Stomach (tissue), 9 donors: Measurements from ENCODE around the gene ST8SIA1. TPM values are rescaled to one million over a fixed set of nuclear protein-coding genes. Genes with fewer than 3 reads are reported as not detected.

ENCODE experiments used
- DNase-seq, 2 donors: peaks; one replicate each; pipeline versions ENCODE4 v3.0.0 to v3.0.0-alpha.2; 2013 to 2019
- H3K27ac ChIP-seq, 5 donors: fragments of 200-600 bp in 4 of 5; sonication (generic) in 4 of 5; one replicate each; pipeline ENCODE4 v1.5.1; 2013 to 2019; ENCODE audit warnings: mild to moderate bottlenecking in 1 of 5, moderate library complexity in 1 of 5
- H3K27me3 ChIP-seq, 3 donors: fragments of 200-600 bp; sonication (generic); one replicate each; pipeline ENCODE4 v1.5.1; 2017 to 2019; ENCODE audit warnings: mixed run types in 1 of 3
- H3K36me3 ChIP-seq, 4 donors: fragments of 200-600 bp; sonication (generic); 1 replicate in 3 of 4; 2 replicates in 1 of 4; pipeline ENCODE4 v1.5.1; 2016 to 2019
- H3K4me1 ChIP-seq, 4 donors: fragments of 200-600 bp; sonication (generic); one replicate each; pipeline ENCODE4 v1.5.1; 2016 to 2019
- H3K4me3 ChIP-seq, 4 donors: fragments of 200-600 bp; sonication (generic) in 3 of 4; one replicate each; pipeline ENCODE4 v1.5.1; 2016 to 2019; ENCODE audit warnings: mild to moderate bottlenecking in 1 of 4
- H3K9me3 ChIP-seq, 4 donors: fragments of 200-600 bp; sonication (generic); one replicate each; pipeline ENCODE4 v1.5.1; 2016 to 2019
- CTCF ChIP-seq, 7 experiments: fragments of 450-650 bp in 4 of 7; fragments of 200-600 bp in 3 of 7; sonication (generic) in 3 of 7; IDR thresholded peaks; one replicate each; pipeline ENCODE4 v1.5.1; 2016 to 2019; ENCODE audit warnings: antibody characterized with exemption in 7 of 7, control low read depth in 2 of 7, mild to moderate bottlenecking in 1 of 7
- EP300 ChIP-seq: sonication (generic); formaldehyde crosslinking; IDR thresholded peaks from one replicate; pipeline ENCODE4 v1.6.1; 2017; ENCODE audit warnings: antibody characterized with exemption
- POLR2A ChIP-seq, 4 donors: fragments of 450-650 bp; IDR thresholded peaks; one replicate each; pipeline ENCODE4 v1.6.1; 2016; ENCODE audit warnings: antibody characterized with exemption in 4 of 4, control low read depth in 2 of 4, mild to moderate bottlenecking in 1 of 4, moderate library complexity in 1 of 4
- POLR2AphosphoS5 ChIP-seq, 3 donors: sonication (generic); formaldehyde crosslinking; IDR thresholded peaks; one replicate each; pipeline ENCODE4 v1.6.1; 2016; ENCODE audit warnings: antibody characterized with exemption in 3 of 3
- WGBS, 5 donors: extraction: QIAGEN DNeasy Blood & Tissue Kit in 3 of 5; methylation state at CpG; one replicate each; pipeline versions ENCODE4 v1.1.5 to v1.1.7; 2013 to 2018; 5-methylcytosine and 5-hydroxymethylcytosine counted together
- intact Hi-C: fragments of 100-400 bp; cut with DNase I; formaldehyde crosslinking; loops from one replicate; pipeline ENCODE4 v1.15.1; 2023; ENCODE audit warnings: low total_unique reads
- polyA plus RNA-seq, 3 donors: library from polyadenylated mRNA; stranded (reverse); fragments of 200-250 nt; gene quantifications; one replicate each; pipeline ENCODE4 v1.2.3, GENCODE V29; 2013
- total RNA-seq, 5 donors: library from RNA; depleted of rRNA; stranded (reverse); fragments of >200 nt; gene quantifications; one replicate each; pipeline versions ENCODE4 v1.1.0 to v1.2.3, GENCODE V29; 2014 to 2016
- donor health status: healthy with polysubstance abuse.
- donor health status: Bipolar disorder and iron deficiency.
- donor health status: healthy.

The ST8SIA1 gene
- total and polyA plus RNA-seq, 8 donors: 0.29 to 5.0 (median 2.2) TPM

- intact Hi-C loops: no loop called here
- H3K27ac ChIP-seq: no peak overlapping the region
- H3K9me3 ChIP-seq: no peaks in the 10 kb centered on the region
- no peaks in the 10 kb centered on the region for H3K4me1 ChIP-seq
- no peaks in the 10 kb centered on the region for H3K27me3 ChIP-seq
- 70 to 80% (median 78%) methylated on average over 5 of the region's 5 CpGs for WGBS, 5 donors
- TF ChIP-seq EP300: no peak
- no peak for TF ChIP-seq POLR2AphosphoS5 (IDR thresholded peaks at IDR 0.05)
- TF ChIP-seq CTCF (IDR thresholded peaks at IDR 0.05): no peak
- TF ChIP-seq POLR2A (IDR thresholded peaks at IDR 0.05): no peak
- peak in 1 of 2 donors; percentile 13 for DNase-seq
- H3K4me3 ChIP-seq: no peak overlapping the region
- no peaks in the 10 kb centered on the region for H3K36me3 ChIP-seq
Measured at GRCh38 chr12:22360774-22361173, 26.3 kb upstream of the ST8SIA1 start.

DNA sequence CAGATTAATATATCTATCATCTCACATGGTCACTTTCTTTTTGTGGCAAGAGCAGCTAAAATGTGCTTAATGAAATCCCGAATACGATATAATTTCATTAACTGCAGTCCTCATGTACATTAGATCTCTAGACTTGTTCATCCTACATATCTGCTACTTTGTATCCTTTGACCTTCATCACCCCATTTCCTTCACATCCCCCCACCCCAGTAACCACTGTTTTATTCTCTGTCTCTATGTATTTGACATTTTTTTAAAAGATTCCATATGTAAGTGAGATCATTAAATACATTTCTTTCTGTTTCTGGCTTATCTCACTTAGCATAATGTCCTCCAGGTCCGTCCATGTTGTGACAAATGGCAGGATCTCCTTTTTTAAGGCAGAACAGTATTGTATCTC, 23.0 kb upstream of the ST8SIA1 start:
- Histone ChIP-seq H3K27ac (no peak overlapping the region), H3K27me3 (no peaks in the 10 kb centered on the region), H3K4me3 (no peak overlapping the region), H3K4me1 (no peaks in the 10 kb centered on the region), H3K9me3 (no peaks in the 10 kb centered on the region), H3K36me3 (no peaks in the 10 kb centered on the region)
- 92 to 95% (median 94%) methylated on average over 3 of the region's 3 CpGs for WGBS, 5 donors
- no peak for TF ChIP-seq POLR2AphosphoS5 (IDR thresholded peaks at IDR 0.05)
- TF ChIP-seq CTCF (IDR thresholded peaks at IDR 0.05): no peak
- TF ChIP-seq EP300: no peak
- no peak for TF ChIP-seq POLR2A (IDR thresholded peaks at IDR 0.05)
- intact Hi-C loops: no loop called here
- DNase-seq: no peak

- 90 to 96% (median 92%) methylated on average over 1 of the region's 1 CpG for WGBS, 5 donors
Measured at GRCh38 chr12:22356231-22356630, 21.7 kb upstream of the ST8SIA1 start.

DNA sequence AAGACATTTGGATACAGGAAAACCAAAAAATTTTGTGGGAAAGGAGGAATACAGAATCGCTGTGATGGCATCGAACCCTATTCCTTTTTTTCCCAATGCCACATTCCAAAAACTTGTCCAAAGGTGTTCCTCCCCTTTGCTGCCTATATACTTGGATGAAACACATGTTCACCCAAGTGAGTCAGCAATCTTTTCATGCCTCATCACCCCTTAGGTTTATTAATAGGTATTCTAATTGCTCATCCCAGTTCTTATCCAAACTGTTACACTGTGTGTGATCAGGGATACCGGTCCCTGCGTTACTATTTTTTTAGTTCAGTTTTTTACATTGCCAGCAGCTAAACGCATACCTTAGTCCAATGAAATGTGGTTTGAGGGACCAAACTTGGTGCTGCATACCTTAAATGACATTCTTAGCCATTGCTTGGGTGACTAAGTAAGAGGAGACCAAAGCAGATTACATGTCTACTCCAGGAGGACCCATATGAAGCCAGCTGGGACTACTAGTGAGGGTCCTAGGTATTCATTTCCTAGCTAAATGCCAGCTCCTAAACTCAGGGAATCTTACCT, 20.6 kb upstream of the ST8SIA1 start:
- Histone ChIP-seq H3K4me3 (no peak overlapping the region), H3K9me3 (no peaks in the 10 kb centered on the region), H3K36me3 (no peaks in the 10 kb centered on the region), H3K27ac (no peak overlapping the region), H3K27me3 (no peaks in the 10 kb centered on the region), H3K4me1 (no peaks in the 10 kb centered on the region)
- no peak for TF ChIP-seq EP300
- TF ChIP-seq POLR2AphosphoS5 (IDR thresholded peaks at IDR 0.05): no peak
- TF ChIP-seq POLR2A (IDR thresholded peaks at IDR 0.05): no peak
- no peak for TF ChIP-seq CTCF (IDR thresholded peaks at IDR 0.05)
- no peak for DNase-seq
- intact Hi-C loops: no loop called here
- 82 to 93% (median 92%) methylated on average over 5 of the region's 5 CpGs for WGBS, 5 donors

More at GRCh38 chr12:22356231-22356630, 21.7 kb upstream of the ST8SIA1 start:
- DNase-seq: no peak
- Histone ChIP-seq H3K36me3 (no peaks in the 10 kb centered on the region), H3K4me3 (no peak overlapping the region), H3K9me3 (no peaks in the 10 kb centered on the region), H3K4me1 (no peaks in the 10 kb centered on the region), H3K27ac (no peak overlapping the region), H3K27me3 (no peaks in the 10 kb centered on the region)
- intact Hi-C loops: no loop called here
- TF ChIP-seq EP300 (no peak), CTCF (IDR thresholded peaks at IDR 0.05) (no peak), POLR2AphosphoS5 (IDR thresholded peaks at IDR 0.05) (no peak), POLR2A (IDR thresholded peaks at IDR 0.05) (no peak)
